ENCODE measurements around the gene BCL2L12. TPM values are rescaled to one million over a fixed set of nuclear protein-coding genes. Genes with fewer than 3 reads are reported as not detected.

Gene BCL2L12
- total RNA-seq, 1 experiment from 2014 or later = 93.9 TPM

GRCh38 chr19:49705919-49706318 lies 40.2 kb downstream of the BCL2L12 start:
- no peaks in the 10 kb centered on the region for H4K20me1 ChIP-seq (ENCODE audit: insufficient read depth)
- DNase-seq (ENCODE audit: low read depth, low spot score) (no peak), ATAC-seq (no peak)
- no peaks in the 10 kb centered on the region for H3K9me2 ChIP-seq (ENCODE audit: insufficient read depth)
- H3K9me3 ChIP-seq (ENCODE audit: control insufficient read depth in 1 of 2, insufficient read depth in 1 of 2, low read depth in 1 of 2, low read length in 2 of 2) = no peaks in the 10 kb centered on the region
- H3K4me1 ChIP-seq (ENCODE audit: control insufficient read depth in 1 of 2, insufficient read depth in 2 of 2, low read length in 2 of 2) = peaks cover 0 to 8% of the 10 kb centered on the region in 2 experiments; a peak in 2 of 4 replicates
- H3K27me3 ChIP-seq (ENCODE audit: insufficient read depth, low read length) = no peaks in the 10 kb centered on the region
- ChIA-PET POLR2A (no interaction called here), RAD21 (ENCODE audit: low non-redundant PET in 1 of 2, low total read pairs in 2 of 2, uncharacterized antibody in 2 of 2, unreplicated experiment in 2 of 2) (no interaction called here), CTCF (no interaction called here)
- H3K79me2 ChIP-seq (ENCODE audit: insufficient read depth, low read length) = no peaks in the 10 kb centered on the region
- no peak overlapping the region for H2AFZ ChIP-seq (ENCODE audit: low read depth, low read length, poor library complexity, severe bottlenecking)
- H3K4me3 ChIP-seq (replicated peaks in 1 of 2; ENCODE audit: low read depth in 1 of 2, low read length in 2 of 2) = no peak overlapping the region
- no peak overlapping the region for H3K27ac ChIP-seq (ENCODE audit: low read depth, low read length)
- TF ChIP-seq YY1 (IDR thresholded peaks at IDR 0.05; ENCODE audit: extremely low read depth, insufficient replicate concordance, low read depth, low read length) (no peak), RAD21 (IDR thresholded peaks at IDR 0.05; ENCODE audit: low read depth) (no peak), ZFX (IDR thresholded peaks at IDR 0.05) (no peak), ZNF274 (IDR thresholded peaks at IDR 0.05; ENCODE audit: low read depth, low read length) (no peak), JUND (IDR thresholded peaks at IDR 0.05) (no peak), CEBPB (IDR thresholded peaks at IDR 0.05; ENCODE audit: low read depth) (no peak), CBX3 (IDR thresholded peaks at IDR 0.05; ENCODE audit: low read depth) (no peak), POLR2A (IDR thresholded peaks at IDR 0.05; ENCODE audit: borderline replicate concordance, extremely low read depth, insufficient read depth, insufficient read length) (no peak), EZH2phosphoT487 (IDR thresholded peaks at IDR 0.05; ENCODE audit: borderline replicate concordance) (no peak), REST (IDR thresholded peaks at IDR 0.05; ENCODE audit: low read depth) (no peak), POLR2AphosphoS5 (IDR thresholded peaks at IDR 0.05; ENCODE audit: low read depth, low read length) (no peak), EZH2 (IDR thresholded peaks at IDR 0.05) (no peak), EGR1 (IDR thresholded peaks at IDR 0.05; ENCODE audit: low read depth) (no peak), SRF (IDR thresholded peaks at IDR 0.05; ENCODE audit: low read depth) (no peak), ELF1 (IDR thresholded peaks at IDR 0.05; ENCODE audit: borderline replicate concordance, low read depth) (no peak), TCF7L2 (IDR thresholded peaks at IDR 0.05; ENCODE audit: borderline replicate concordance, extremely low read depth, insufficient read depth, insufficient read length) (no peak)
- TF ChIP-seq, protein P1, sequence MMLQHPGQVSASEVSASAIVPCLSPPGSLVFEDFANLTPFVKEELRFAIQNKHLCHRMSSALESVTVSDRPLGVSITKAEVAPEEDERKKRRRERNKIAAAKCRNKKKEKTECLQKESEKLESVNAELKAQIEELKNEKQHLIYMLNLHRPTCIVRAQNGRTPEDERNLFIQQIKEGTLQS (IDR thresholded peaks at IDR 0.05) = no peak
- TF ChIP-seq, protein P2, sequence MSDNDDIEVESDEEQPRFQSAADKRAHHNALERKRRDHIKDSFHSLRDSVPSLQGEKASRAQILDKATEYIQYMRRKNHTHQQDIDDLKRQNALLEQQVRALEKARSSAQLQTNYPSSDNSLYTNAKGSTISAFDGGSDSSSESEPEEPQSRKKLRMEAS (IDR thresholded peaks at IDR 0.05) = no peak
- TF ChIP-seq, protein P3, sequence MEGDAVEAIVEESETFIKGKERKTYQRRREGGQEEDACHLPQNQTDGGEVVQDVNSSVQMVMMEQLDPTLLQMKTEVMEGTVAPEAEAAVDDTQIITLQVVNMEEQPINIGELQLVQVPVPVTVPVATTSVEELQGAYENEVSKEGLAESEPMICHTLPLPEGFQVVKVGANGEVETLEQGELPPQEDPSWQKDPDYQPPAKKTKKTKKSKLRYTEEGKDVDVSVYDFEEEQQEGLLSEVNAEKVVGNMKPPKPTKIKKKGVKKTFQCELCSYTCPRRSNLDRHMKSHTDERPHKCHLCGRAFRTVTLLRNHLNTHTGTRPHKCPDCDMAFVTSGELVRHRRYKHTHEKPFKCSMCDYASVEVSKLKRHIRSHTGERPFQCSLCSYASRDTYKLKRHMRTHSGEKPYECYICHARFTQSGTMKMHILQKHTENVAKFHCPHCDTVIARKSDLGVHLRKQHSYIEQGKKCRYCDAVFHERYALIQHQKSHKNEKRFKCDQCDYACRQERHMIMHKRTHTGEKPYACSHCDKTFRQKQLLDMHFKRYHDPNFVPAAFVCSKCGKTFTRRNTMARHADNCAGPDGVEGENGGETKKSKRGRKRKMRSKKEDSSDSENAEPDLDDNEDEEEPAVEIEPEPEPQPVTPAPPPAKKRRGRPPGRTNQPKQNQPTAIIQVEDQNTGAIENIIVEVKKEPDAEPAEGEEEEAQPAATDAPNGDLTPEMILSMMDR (IDR thresholded peaks at IDR 0.05 in 2 of 3, conservative IDR thresholded peaks at IDR 0.05 in 1 of 3; ENCODE audit: borderline replicate concordance in 1 of 3, insufficient read depth in 1 of 3, low read depth in 2 of 3, low read length in 2 of 3) = no peak
- intact Hi-C loops (cut with micrococcal nuclease) = no loop called here
- H3K4me2 ChIP-seq (ENCODE audit: low read length) = no peak overlapping the region
- no peak overlapping the region for H3K9ac ChIP-seq (ENCODE audit: low read length)
- BruUV-seq (replicated peaks) = no TSS peak
- no peaks in the 10 kb centered on the region for H3K36me3 ChIP-seq (ENCODE audit: control insufficient read depth in 1 of 2, insufficient read depth in 2 of 2, low read length in 2 of 2)
